Fibroblast of lung (primary cell): ENCODE measurements around the gene GABPA. TPM values are rescaled to one million over a fixed set of nuclear protein-coding genes. Genes with fewer than 3 reads are reported as not detected.

Experiments used
- DNase-seq, 2 donors: peaks; one replicate each; pipeline versions ENCODE4 v3.0.0 to v3.0.0-alpha.2; 2010; ENCODE audit warnings: low read depth in 2 of 2
- H2AFZ ChIP-seq: 2 replicates; pipeline ENCODE4 v1.5.1; 2012; ENCODE audit warnings: low read length, control low read depth, inconsistent platforms
- H3K27ac ChIP-seq: 2 replicates; pipeline ENCODE4 v1.5.1; 2011; ENCODE audit warnings: low read length, control low read depth; ENCODE audit not compliant: insufficient read depth
- H3K27me3 ChIP-seq: 2 replicates; pipeline ENCODE4 v1.5.1; 2011; ENCODE audit warnings: mild to moderate bottlenecking, low read length; ENCODE audit not compliant: control insufficient read depth, insufficient read depth
- H3K36me3 ChIP-seq: 2 replicates; pipeline ENCODE4 v1.5.1; 2011; ENCODE audit warnings: low read length; ENCODE audit not compliant: control insufficient read depth, insufficient read depth
- H3K4me1 ChIP-seq: 2 replicates; pipeline ENCODE4 v1.5.1; 2011; ENCODE audit warnings: low read length; ENCODE audit not compliant: control insufficient read depth, insufficient read depth; ENCODE audit errors: extremely low read depth
- H3K4me2 ChIP-seq: 2 replicates; pipeline ENCODE4 v1.5.1; 2011; ENCODE audit warnings: low read length, control low read depth; ENCODE audit not compliant: insufficient read depth; ENCODE audit errors: extremely low read depth
- H3K4me3 ChIP-seq, 4 experiments: fragments of 200-600 bp in 1 of 4; sonication (generic) in 1 of 4; replicated peaks in 1 of 4; 2 replicates each; pipeline ENCODE4 v1.5.1; 2011 to 2016; ENCODE audit warnings: low read length in 4 of 4, low read depth in 3 of 4, mild to moderate bottlenecking in 3 of 4, control low read depth in 2 of 4, inconsistent platforms in 1 of 4, mixed read lengths in 1 of 4; ENCODE audit not compliant: insufficient read depth in 1 of 4; ENCODE audit errors: control extremely low read depth in 1 of 4
- H3K79me2 ChIP-seq: 2 replicates; pipeline ENCODE4 v1.5.1; 2012; ENCODE audit warnings: mild to moderate bottlenecking, low read length, inconsistent platforms; ENCODE audit not compliant: control insufficient read depth, insufficient read depth
- H3K9ac ChIP-seq: 2 replicates; pipeline ENCODE4 v1.5.1; 2011; ENCODE audit warnings: mild to moderate bottlenecking, low read length, control low read depth; ENCODE audit not compliant: insufficient read depth
- H3K9me3 ChIP-seq: 2 replicates; pipeline ENCODE4 v1.5.1; 2012; ENCODE audit warnings: low read depth, low read length; ENCODE audit not compliant: control insufficient read depth, insufficient read depth
- H4K20me1 ChIP-seq: 2 replicates; pipeline ENCODE4 v1.5.1; 2011; ENCODE audit warnings: low read length; ENCODE audit not compliant: control insufficient read depth, insufficient read depth; ENCODE audit errors: extremely low read depth
- EZH2 ChIP-seq: IDR thresholded peaks from 2 replicates; pipeline ENCODE4 v1.5.1; 2012; ENCODE audit warnings: low read length, control low read depth, mild to moderate bottlenecking; ENCODE audit errors: missing control alignments
- polyA plus RNA-seq, 2 donors: library from polyadenylated mRNA; depleted of rRNA in 1 of 2; stranded (reverse) in 1 of 2; unstranded in 1 of 2; fragments of >200 nt; gene quantifications; 2 replicates each; pipeline ENCODE4 v1.2.1, GENCODE V29; 2011 to 2012; ENCODE audit warnings: missing spikeins in 1 of 2
- total RNA-seq: library from RNA; depleted of rRNA; stranded (reverse); fragments of >200 nt; gene quantifications from 2 replicates; pipeline ENCODE4 v1.2.1, GENCODE V29; 2014
- TF ChIP-seq, protein P1 (sequence below), 2 donors: IDR thresholded peaks in 1 of 2; conservative IDR thresholded peaks in 1 of 2; 1 replicate in 1 of 2; 2 replicates in 1 of 2; pipeline ENCODE4 v1.5.1; 2011 to 2012; ENCODE audit warnings: low read length in 2 of 2, control low read depth in 1 of 2, inconsistent platforms in 1 of 2, low read depth in 1 of 2, mild to moderate bottlenecking in 1 of 2

The GABPA gene
- total and polyA plus RNA-seq, 2 donors (not counting 1 experiment from before 2014, with no cell fraction given), result 20.5 to 28.6 TPM

DNA sequence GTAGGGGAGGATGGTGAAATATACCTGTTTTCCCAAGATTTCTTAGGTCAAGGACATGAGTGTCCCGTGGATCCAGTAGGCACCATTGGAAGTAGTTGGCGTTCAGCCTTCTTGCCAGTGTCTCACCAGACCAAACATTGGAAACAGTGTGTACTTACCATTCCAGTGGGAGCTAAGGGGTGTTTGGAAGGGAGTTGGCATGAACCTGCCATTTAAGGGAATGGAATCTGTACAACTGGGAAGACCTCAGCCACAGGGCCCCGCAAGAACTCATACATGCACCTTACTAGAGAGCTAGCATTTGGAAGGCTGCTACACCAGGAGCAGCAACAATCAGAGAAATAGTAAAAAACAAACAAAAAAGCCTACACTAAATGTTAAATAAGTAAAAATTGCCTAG is 12.8 kb upstream of the GABPA start:
- Histone ChIP-seq H4K20me1 (no peaks in the 10 kb centered on the region), H3K4me2 (no peak overlapping the region), H3K4me3 (no peak overlapping the region), H3K27ac (no peak overlapping the region), H3K27me3 (no peaks in the 10 kb centered on the region), H2AFZ (no peak overlapping the region), H3K79me2 (no peaks in the 10 kb centered on the region), H3K4me1 (no peaks in the 10 kb centered on the region), H3K9me3 (no peaks in the 10 kb centered on the region), H3K9ac (no peak overlapping the region), H3K36me3 (no peaks in the 10 kb centered on the region)
- DNase-seq, result no peak
- TF ChIP-seq, protein P1, sequence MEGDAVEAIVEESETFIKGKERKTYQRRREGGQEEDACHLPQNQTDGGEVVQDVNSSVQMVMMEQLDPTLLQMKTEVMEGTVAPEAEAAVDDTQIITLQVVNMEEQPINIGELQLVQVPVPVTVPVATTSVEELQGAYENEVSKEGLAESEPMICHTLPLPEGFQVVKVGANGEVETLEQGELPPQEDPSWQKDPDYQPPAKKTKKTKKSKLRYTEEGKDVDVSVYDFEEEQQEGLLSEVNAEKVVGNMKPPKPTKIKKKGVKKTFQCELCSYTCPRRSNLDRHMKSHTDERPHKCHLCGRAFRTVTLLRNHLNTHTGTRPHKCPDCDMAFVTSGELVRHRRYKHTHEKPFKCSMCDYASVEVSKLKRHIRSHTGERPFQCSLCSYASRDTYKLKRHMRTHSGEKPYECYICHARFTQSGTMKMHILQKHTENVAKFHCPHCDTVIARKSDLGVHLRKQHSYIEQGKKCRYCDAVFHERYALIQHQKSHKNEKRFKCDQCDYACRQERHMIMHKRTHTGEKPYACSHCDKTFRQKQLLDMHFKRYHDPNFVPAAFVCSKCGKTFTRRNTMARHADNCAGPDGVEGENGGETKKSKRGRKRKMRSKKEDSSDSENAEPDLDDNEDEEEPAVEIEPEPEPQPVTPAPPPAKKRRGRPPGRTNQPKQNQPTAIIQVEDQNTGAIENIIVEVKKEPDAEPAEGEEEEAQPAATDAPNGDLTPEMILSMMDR (conservative IDR thresholded peaks at IDR 0.05 in 1 of 2, IDR thresholded peaks at IDR 0.05 in 1 of 2; ENCODE audit: low read depth in 1 of 2, low read length in 2 of 2), result no peak

- no peaks in the 10 kb centered on the region for H3K79me2 ChIP-seq
- H2AFZ ChIP-seq, result no peak overlapping the region
- H3K9me3 ChIP-seq, result no peaks in the 10 kb centered on the region
- H3K4me3 ChIP-seq, result no peak overlapping the region
- H4K20me1 ChIP-seq, result no peaks in the 10 kb centered on the region
- no peaks in the 10 kb centered on the region for H3K4me1 ChIP-seq
- TF ChIP-seq EZH2, result no peak
- TF ChIP-seq, protein P1 (conservative IDR thresholded peaks at IDR 0.05 in 1 of 2, IDR thresholded peaks at IDR 0.05 in 1 of 2; ENCODE audit: low read depth in 1 of 2, low read length in 2 of 2), result no peak
- no peaks in the 10 kb centered on the region for H3K27me3 ChIP-seq
- H3K36me3 ChIP-seq, result no peaks in the 10 kb centered on the region
- H3K9ac ChIP-seq, result no peak overlapping the region
- H3K4me2 ChIP-seq, result no peak overlapping the region
- H3K27ac ChIP-seq, result no peak overlapping the region
- DNase-seq, result no peak
Measured at GRCh38 chr21:25722631-25723030, 12.1 kb upstream of the GABPA start.

- Histone ChIP-seq H3K79me2 (peaks cover 53% of the 10 kb centered on the region), H3K9ac (no peak overlapping the region), H3K4me1 (peaks cover 3% of the 10 kb centered on the region), H3K27ac (no peak overlapping the region), H4K20me1 (no peaks in the 10 kb centered on the region), H3K9me3 (no peaks in the 10 kb centered on the region), H3K4me2 (no peak overlapping the region), H2AFZ (no peak overlapping the region), H3K4me3 (no peak overlapping the region), H3K36me3 (peaks cover 3% of the 10 kb centered on the region), H3K27me3 (no peaks in the 10 kb centered on the region)
- TF ChIP-seq, protein P1 (conservative IDR thresholded peaks at IDR 0.05 in 1 of 2, IDR thresholded peaks at IDR 0.05 in 1 of 2; ENCODE audit: low read depth in 1 of 2, low read length in 2 of 2), result no peak
- no peak for TF ChIP-seq EZH2
- DNase-seq, result no peak
Measured at GRCh38 chr21:25732091-25732760, 2.5 kb upstream of the GABPA start.
